IMR-90 (cell line): ENCODE results near the gene ALOX12. TPM values are rescaled to one million over a fixed set of nuclear protein-coding genes. Genes with fewer than 3 reads are reported as not detected.

ENCODE experiments used
- ATAC-seq: fragments of 200-7000 bp; cut with Tn5 transposase; 2 replicates; pipeline ENCODE4 v1.9.1; 2020; ENCODE audit warnings: low read depth, mild to moderate bottlenecking, moderate library complexity
- BruUV-seq: library from RNA; stranded (reverse); fragments of 400-500 nt; replicated peaks from 2 replicates; lab custom pipeline; 2021; lab: Mats Ljungman, UMichigan
- CTCF ChIA-PET: fragments of 300-600 bp; formaldehyde crosslinking; extraction: SDS; loops from one replicate; lab custom pipeline; 2021; ENCODE audit warnings: antibody characterized with exemption; lab: Yijun Ruan, JAX
- POLR2A ChIA-PET: fragments of 300-600 bp; sonication (Branson Sonifier 250); formaldehyde crosslinking; loops from one replicate; lab custom pipeline; 2022; ENCODE audit warnings: antibody characterized with exemption; ENCODE audit not compliant: unreplicated experiment; lab: Charles Lee
- DNase-seq: peaks from one replicate; pipeline ENCODE4 v3.0.0; 2013
- H2AFZ ChIP-seq: replicated peaks from 2 replicates; pipeline ENCODE3; 2013; ENCODE audit warnings: low read length, mild to moderate bottlenecking; ENCODE audit not compliant: poor library complexity
- H2AK5ac ChIP-seq: 2 replicates; pipeline ENCODE4 v1.6.1; 2013; ENCODE audit warnings: low read depth, low read length, inconsistent platforms
- H2AK9ac ChIP-seq: replicated peaks from 2 replicates; pipeline ENCODE3; 2013; ENCODE audit warnings: mild to moderate bottlenecking, low read depth, low read length, moderate library complexity; ENCODE audit not compliant: poor library complexity
- H2BK120ac ChIP-seq: 2 replicates; pipeline ENCODE4 v1.6.1; 2013; ENCODE audit warnings: low read depth, low read length, inconsistent platforms
- H2BK15ac ChIP-seq: 3 replicates; pipeline ENCODE4 v1.6.1; 2013; ENCODE audit warnings: low read depth, low read length, inconsistent platforms
- H2BK20ac ChIP-seq: 2 replicates; pipeline ENCODE4 v1.6.1; 2013; ENCODE audit warnings: low read depth, mild to moderate bottlenecking, inconsistent platforms, low read length, moderate library complexity
- H2BK5ac ChIP-seq: 2 replicates; pipeline ENCODE4 v1.6.1; 2013; ENCODE audit warnings: mild to moderate bottlenecking, low read depth, low read length, inconsistent platforms; ENCODE audit not compliant: poor library complexity, severe bottlenecking
- H3K14ac ChIP-seq: replicated peaks from 2 replicates; pipeline ENCODE4 v1.6.1; 2013; ENCODE audit warnings: low read depth, low read length, inconsistent platforms
- H3K18ac ChIP-seq: 2 replicates; pipeline ENCODE4 v1.6.1; 2013; ENCODE audit warnings: low read depth, low read length, control low read depth
- H3K23ac ChIP-seq: 2 replicates; pipeline ENCODE4 v1.6.1; 2013; ENCODE audit warnings: low read depth, low read length, inconsistent platforms
- H3K27ac ChIP-seq: 2 replicates; pipeline ENCODE4 v1.5.1; 2013; ENCODE audit warnings: mild to moderate bottlenecking, control low read depth, low read length; ENCODE audit not compliant: insufficient read depth
- H3K27me3 ChIP-seq: 2 replicates; pipeline ENCODE4 v1.6.1; 2013; ENCODE audit warnings: low read length; ENCODE audit not compliant: control insufficient read depth, insufficient read depth
- H3K36me3 ChIP-seq: 2 replicates; pipeline ENCODE4 v1.6.1; 2013; ENCODE audit warnings: low read length, mixed read lengths; ENCODE audit not compliant: control insufficient read depth, insufficient read depth
- H3K4ac ChIP-seq: 2 replicates; pipeline ENCODE4 v1.6.1; 2013; ENCODE audit warnings: low read depth, low read length, inconsistent platforms
- H3K4me1 ChIP-seq: 2 replicates; pipeline ENCODE4 v1.6.1; 2013; ENCODE audit warnings: low read length, mixed read lengths; ENCODE audit not compliant: control insufficient read depth, insufficient read depth
- H3K4me2 ChIP-seq: 2 replicates; pipeline ENCODE4 v1.6.1; 2013; ENCODE audit warnings: low read depth, mild to moderate bottlenecking, control low read depth, low read length, moderate library complexity
- H3K4me3 ChIP-seq: 2 replicates; pipeline ENCODE4 v1.5.1; 2013; ENCODE audit warnings: low read depth, mild to moderate bottlenecking, control low read depth, low read length, moderate library complexity; ENCODE audit not compliant: insufficient read depth
- H3K56ac ChIP-seq: 2 replicates; pipeline ENCODE4 v1.6.1; 2013; ENCODE audit warnings: low read length, inconsistent platforms; ENCODE audit not compliant: insufficient read depth; ENCODE audit errors: extremely low read depth
- H3K79me1 ChIP-seq, 2 experiments: 2 replicates each; pipeline ENCODE4 v1.6.1; 2013; ENCODE audit warnings: low read length in 2 of 2, inconsistent platforms in 1 of 2, low read depth in 1 of 2
- H3K9ac ChIP-seq: 2 replicates; pipeline ENCODE4 v1.6.1; 2013; ENCODE audit warnings: low read depth, low read length, control low read depth
- H3K9me1 ChIP-seq: 2 replicates; pipeline ENCODE4 v1.6.1; 2013; ENCODE audit warnings: low read length, inconsistent platforms; ENCODE audit not compliant: insufficient read depth
- H3K9me3 ChIP-seq: 2 replicates; pipeline ENCODE4 v1.6.1; 2013; ENCODE audit warnings: low read length; ENCODE audit not compliant: control insufficient read depth, insufficient read depth
- H4K20me1 ChIP-seq: 2 replicates; pipeline ENCODE4 v1.6.1; 2013; ENCODE audit warnings: low read length, inconsistent platforms; ENCODE audit not compliant: insufficient read depth
- H4K5ac ChIP-seq: 2 replicates; pipeline ENCODE4 v1.6.1; 2013; ENCODE audit warnings: mild to moderate bottlenecking, low read depth, low read length, control low read depth
- H4K8ac ChIP-seq, 2 experiments: 2 replicates each; pipeline ENCODE4 v1.6.1; 2013; ENCODE audit warnings: low read depth in 2 of 2, low read length in 2 of 2, control low read depth in 1 of 2, inconsistent platforms in 1 of 2
- H4K91ac ChIP-seq: 2 replicates; pipeline ENCODE4 v1.6.1; 2013; ENCODE audit warnings: low read depth, low read length, inconsistent platforms; ENCODE audit not compliant: insufficient read depth
- CEBPB ChIP-seq: IDR thresholded peaks from 2 replicates; pipeline ENCODE4 v1.6.1; 2012; ENCODE audit warnings: low read depth, low read length, improper control_type of control experiment
- CHD1 ChIP-seq: IDR thresholded peaks from 2 replicates; pipeline ENCODE4 v1.6.1; 2012; ENCODE audit warnings: low read depth, low read length, improper control_type of control experiment
- FOS ChIP-seq: fragments of 150-350 bp; IDR thresholded peaks from 2 replicates; pipeline ENCODE4 v1.6.1; 2016; ENCODE audit warnings: low read depth, low read length
- MAFK ChIP-seq: IDR thresholded peaks from 2 replicates; pipeline ENCODE4 v1.6.1; 2012; ENCODE audit warnings: low read depth, low read length, improper control_type of control experiment
- MAZ ChIP-seq: IDR thresholded peaks from 2 replicates; pipeline ENCODE4 v1.6.1; 2012; ENCODE audit warnings: low read depth, mild to moderate bottlenecking, low read length, improper control_type of control experiment, moderate library complexity, borderline replicate concordance
- MXI1 ChIP-seq: IDR thresholded peaks from 2 replicates; pipeline ENCODE4 v1.6.1; 2012; ENCODE audit warnings: low read depth, mild to moderate bottlenecking, low read length, moderate library complexity, borderline replicate concordance
- NFE2L2 ChIP-seq: fragments of 150-350 bp; IDR thresholded peaks from 2 replicates; pipeline ENCODE4 v1.6.1; 2016; ENCODE audit warnings: low read depth, mild to moderate bottlenecking, low read length
- POLR2A ChIP-seq: IDR thresholded peaks from 2 replicates; pipeline ENCODE4 v1.6.1; 2012; ENCODE audit warnings: mild to moderate bottlenecking, low read depth, low read length
- RAD21 ChIP-seq: IDR thresholded peaks from 2 replicates; pipeline ENCODE4 v1.6.1; 2012; ENCODE audit warnings: low read length, improper control_type of control experiment
- RCOR1 ChIP-seq: IDR thresholded peaks from 2 replicates; pipeline ENCODE4 v1.6.1; 2012; ENCODE audit warnings: mild to moderate bottlenecking, low read length, improper control_type of control experiment; ENCODE audit not compliant: insufficient replicate concordance
- RFX5 ChIP-seq: IDR thresholded peaks from 2 replicates; pipeline ENCODE4 v1.8.0; 2012; ENCODE audit warnings: low read depth, mild to moderate bottlenecking, low read length, moderate library complexity
- SMC3 ChIP-seq: fragments of 150-350 bp; IDR thresholded peaks from 2 replicates; pipeline ENCODE4 v1.6.1; 2016; ENCODE audit warnings: low read depth, mild to moderate bottlenecking, antibody characterized with exemption, low read length, moderate library complexity
- WGBS, 2 experiments: methylation state at CpG; one replicate each; pipeline versions ENCODE4 v1.1.5 to v1.1.7; 2013; ENCODE audit warnings: missing lambda C conversion rate in 2 of 2; ENCODE audit not compliant: insufficient read length in 1 of 2; ENCODE audit errors: extremely low coverage in 2 of 2; 5-methylcytosine and 5-hydroxymethylcytosine counted together
- dilution Hi-C: fragments of 300-500 bp; cut with HindIII; formaldehyde crosslinking; loops from one replicate; pipeline ENCODE4 v1.14.3; 2018; ENCODE audit warnings: low sequenced_read_pairs; ENCODE audit not compliant: unreplicated experiment
- in situ Hi-C: fragments of 300-500 bp; cut with MboI; formaldehyde crosslinking; loops from 3 replicates; pipeline ENCODE4 v1.14.3; 2019; ENCODE audit warnings: low sequenced_read_pairs, inconsistent platforms, mixed read lengths
- intact Hi-C: fragments of 100-400 bp; cut with micrococcal nuclease; formaldehyde crosslinking; loops from 2 replicates; pipeline ENCODE4 v1.10.0; 2022
- polyA plus RNA-seq, 3 experiments: library from polyadenylated mRNA; depleted of rRNA; stranded (reverse); fragments of >200 nt; gene quantifications; 2 replicates each; pipeline ENCODE4 v1.2.3, GENCODE V29; 2012; ENCODE audit warnings: low replicate concordance in 1 of 3
- total RNA-seq: library from RNA; depleted of rRNA; stranded (reverse); fragments of >200 nt; gene quantifications from 2 replicates; pipeline ENCODE4 v1.2.3, GENCODE V29; 2012
- TF ChIP-seq, protein P1 (sequence below): conservative IDR thresholded peaks from 2 replicates; pipeline ENCODE4 v1.5.1; 2012; ENCODE audit warnings: mild to moderate bottlenecking, low read depth, low read length, improper control_type of control experiment
- TF ChIP-seq, protein P2 (sequence below): fragments of 150-350 bp; IDR thresholded peaks from 2 replicates; pipeline ENCODE4 v1.6.1; 2017; ENCODE audit warnings: mild to moderate bottlenecking, antibody characterized with exemption, low read length, low read depth
- TF ChIP-seq, protein P3 (sequence below): fragments of 150-350 bp; IDR thresholded peaks from 2 replicates; pipeline ENCODE4 v1.6.1; 2016; ENCODE audit warnings: low read depth, mild to moderate bottlenecking, low read length, moderate library complexity, borderline replicate concordance

Gene ALOX12
- total and polyA plus RNA-seq, 2 of the 4 experiments (the other 2 are of a cell fraction): 0.03 TPM; not detected in 1

DNA sequence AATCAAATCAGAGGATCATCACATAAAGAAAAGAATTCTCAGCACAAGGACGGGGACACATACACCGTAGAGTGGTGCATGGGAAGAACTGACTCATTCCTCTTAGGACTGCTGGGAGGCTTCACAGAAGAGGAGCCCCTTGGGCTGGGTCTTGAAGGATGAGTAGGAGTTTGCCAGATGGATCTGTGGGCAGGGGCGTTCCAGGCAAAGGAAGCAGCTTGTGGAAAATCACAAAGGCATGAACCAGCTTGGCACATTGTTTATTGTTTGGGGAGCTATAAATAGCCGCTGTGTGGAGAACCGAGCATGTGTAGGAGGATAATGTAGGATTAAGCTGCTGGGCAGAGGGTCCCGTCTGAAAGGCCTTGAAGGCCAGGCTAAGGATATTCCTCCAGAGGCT lies 53.1 kb downstream of the ALOX12 start:
- Histone ChIP-seq H3K27ac (no peak overlapping the region), H3K4me2 (no peak overlapping the region), H2BK15ac (no peak overlapping the region), H3K56ac (no peak overlapping the region), H3K9me1 (no peaks in the 10 kb centered on the region), H3K23ac (no peak overlapping the region), H2BK120ac (no peak overlapping the region), H3K14ac (no peak overlapping the region), H4K91ac (no peak overlapping the region), H3K18ac (no peak overlapping the region), H3K36me3 (no peaks in the 10 kb centered on the region), H4K8ac (no peak overlapping the region), H2BK20ac (no peak overlapping the region), H3K4me1 (peaks cover 3% of the 10 kb centered on the region; the same call in 1 of the 2 replicates), H2AK9ac (no peak overlapping the region), H3K79me1 (no peaks in the 10 kb centered on the region), H4K5ac (no peak overlapping the region), H4K20me1 (no peaks in the 10 kb centered on the region), H2AK5ac (no peak overlapping the region), H3K9me3 (no peaks in the 10 kb centered on the region), H2BK5ac (no peak overlapping the region), H3K4me3 (no peak overlapping the region), H3K4ac (no peak overlapping the region), H3K27me3 (peaks cover 14% of the 10 kb centered on the region), H3K9ac (no peak overlapping the region), H2AFZ (peak overlapping the region; percentile 17)
- DNase-seq: no peak
- WGBS, 2 experiments: no CpG with 5 or more reads among the region's 6 CpGs
- POLR2A ChIA-PET: no interaction called here
- dilution Hi-C loops: no loop called here
- intact Hi-C loops: loop anchor here (10.0 kb wide), 1 partner anchor 516 kb away; the partner anchor contains the start of gene SENP3
- BruUV-seq: no TSS peak
- in situ Hi-C loops: loop anchor here (10.0 kb wide), 1 partner anchor 256 kb away; the partner anchor contains the start of gene EIF5A
- CTCF ChIA-PET: interaction anchor here (1.0 to 1.8 kb wide), 2 partner anchors 84 to 87 kb away, joined by 3 to 4 read pairs; no protein-coding TSS in a partner anchor
- ATAC-seq: no peak
- no peak for TF ChIP-seq FOS
- no peak for TF ChIP-seq RAD21
- TF ChIP-seq NFE2L2: no peak
- TF ChIP-seq RFX5: no peak
- TF ChIP-seq, protein P1, sequence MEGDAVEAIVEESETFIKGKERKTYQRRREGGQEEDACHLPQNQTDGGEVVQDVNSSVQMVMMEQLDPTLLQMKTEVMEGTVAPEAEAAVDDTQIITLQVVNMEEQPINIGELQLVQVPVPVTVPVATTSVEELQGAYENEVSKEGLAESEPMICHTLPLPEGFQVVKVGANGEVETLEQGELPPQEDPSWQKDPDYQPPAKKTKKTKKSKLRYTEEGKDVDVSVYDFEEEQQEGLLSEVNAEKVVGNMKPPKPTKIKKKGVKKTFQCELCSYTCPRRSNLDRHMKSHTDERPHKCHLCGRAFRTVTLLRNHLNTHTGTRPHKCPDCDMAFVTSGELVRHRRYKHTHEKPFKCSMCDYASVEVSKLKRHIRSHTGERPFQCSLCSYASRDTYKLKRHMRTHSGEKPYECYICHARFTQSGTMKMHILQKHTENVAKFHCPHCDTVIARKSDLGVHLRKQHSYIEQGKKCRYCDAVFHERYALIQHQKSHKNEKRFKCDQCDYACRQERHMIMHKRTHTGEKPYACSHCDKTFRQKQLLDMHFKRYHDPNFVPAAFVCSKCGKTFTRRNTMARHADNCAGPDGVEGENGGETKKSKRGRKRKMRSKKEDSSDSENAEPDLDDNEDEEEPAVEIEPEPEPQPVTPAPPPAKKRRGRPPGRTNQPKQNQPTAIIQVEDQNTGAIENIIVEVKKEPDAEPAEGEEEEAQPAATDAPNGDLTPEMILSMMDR: no peak
- TF ChIP-seq MAZ: no peak
- TF ChIP-seq POLR2A: no peak
- TF ChIP-seq RCOR1: no peak
- no peak for TF ChIP-seq SMC3
- TF ChIP-seq CHD1: no peak
- TF ChIP-seq CEBPB: no peak
- TF ChIP-seq MXI1: no peak
- TF ChIP-seq, protein P2, sequence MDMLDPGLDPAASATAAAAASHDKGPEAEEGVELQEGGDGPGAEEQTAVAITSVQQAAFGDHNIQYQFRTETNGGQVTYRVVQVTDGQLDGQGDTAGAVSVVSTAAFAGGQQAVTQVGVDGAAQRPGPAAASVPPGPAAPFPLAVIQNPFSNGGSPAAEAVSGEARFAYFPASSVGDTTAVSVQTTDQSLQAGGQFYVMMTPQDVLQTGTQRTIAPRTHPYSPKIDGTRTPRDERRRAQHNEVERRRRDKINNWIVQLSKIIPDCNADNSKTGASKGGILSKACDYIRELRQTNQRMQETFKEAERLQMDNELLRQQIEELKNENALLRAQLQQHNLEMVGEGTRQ: no peak
- TF ChIP-seq MAFK: no peak
- TF ChIP-seq, protein P3, sequence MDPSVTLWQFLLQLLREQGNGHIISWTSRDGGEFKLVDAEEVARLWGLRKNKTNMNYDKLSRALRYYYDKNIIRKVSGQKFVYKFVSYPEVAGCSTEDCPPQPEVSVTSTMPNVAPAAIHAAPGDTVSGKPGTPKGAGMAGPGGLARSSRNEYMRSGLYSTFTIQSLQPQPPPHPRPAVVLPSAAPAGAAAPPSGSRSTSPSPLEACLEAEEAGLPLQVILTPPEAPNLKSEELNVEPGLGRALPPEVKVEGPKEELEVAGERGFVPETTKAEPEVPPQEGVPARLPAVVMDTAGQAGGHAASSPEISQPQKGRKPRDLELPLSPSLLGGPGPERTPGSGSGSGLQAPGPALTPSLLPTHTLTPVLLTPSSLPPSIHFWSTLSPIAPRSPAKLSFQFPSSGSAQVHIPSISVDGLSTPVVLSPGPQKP: no peak
